ENCODE measurements around the gene HAUS1. TPM values are rescaled to one million over a fixed set of nuclear protein-coding genes. Genes with fewer than 3 reads are reported as not detected.
A peak's percentile ranks its signal among the peaks of the same experiment; 100 is the strongest.
"Not testable (repeated sequence)": the region's sequence is repeated elsewhere in the genome, so short reads cannot be mapped to it uniquely, and the experiment has no call there.

The HAUS1 gene
- total RNA-seq, 1 experiment from 2014 or later, result 97.4 TPM

- H3K9me3 ChIP-seq (replicated peaks), result no peaks in the 10 kb centered on the region
- no peak overlapping the region for H3K4me3 ChIP-seq
- no peaks in the 10 kb centered on the region for H3K36me3 ChIP-seq
- DNase-seq (ENCODE audit: low read depth in 1 of 2, low spot score in 2 of 2), result peak; percentile 73 to 89
- peaks cover 86% of the 10 kb centered on the region for H3K4me1 ChIP-seq (replicated peaks)
- no peaks in the 10 kb centered on the region for H3K27me3 ChIP-seq (replicated peaks)
- peak overlapping the region; percentile 76 for H3K27ac ChIP-seq
These were observed 51.5 kb downstream of the HAUS1 start for GRCh38 chr18:46155641-46156051.

GRCh38 chr18:46156124-46156745 lies 52.0 kb downstream of the HAUS1 start:
- H3K4me1 ChIP-seq (replicated peaks), result peaks cover 89% of the 10 kb centered on the region
- H3K27me3 ChIP-seq (replicated peaks), result no peaks in the 10 kb centered on the region
- DNase-seq (ENCODE audit: low read depth in 1 of 2, low spot score in 2 of 2), result no peak
- H3K9me3 ChIP-seq (replicated peaks), result no peaks in the 10 kb centered on the region
- peak overlapping the region; percentile 76 for H3K27ac ChIP-seq
- no peak overlapping the region for H3K4me3 ChIP-seq
- no peaks in the 10 kb centered on the region for H3K36me3 ChIP-seq

- peak overlapping the region; percentile 76 for H3K27ac ChIP-seq
- H3K4me1 ChIP-seq (replicated peaks), result peaks cover 87% of the 10 kb centered on the region
- no peaks in the 10 kb centered on the region for H3K9me3 ChIP-seq (replicated peaks)
- no peaks in the 10 kb centered on the region for H3K27me3 ChIP-seq (replicated peaks)
- H3K36me3 ChIP-seq, result no peaks in the 10 kb centered on the region
- DNase-seq (ENCODE audit: low read depth in 1 of 2, low spot score in 2 of 2), result no peak
- no peak overlapping the region for H3K4me3 ChIP-seq
These were observed 52.7 kb downstream of the HAUS1 start for GRCh38 chr18:46156843-46157242.

- no peak overlapping the region for H3K4me3 ChIP-seq
- peak; percentile 73 to 89 for DNase-seq (ENCODE audit: low read depth in 1 of 2, low spot score in 2 of 2)
- no peaks in the 10 kb centered on the region for H3K36me3 ChIP-seq
- peaks cover 70% of the 10 kb centered on the region for H3K4me1 ChIP-seq (replicated peaks)
- H3K27ac ChIP-seq, result peak overlapping the region; percentile 75
- no peaks in the 10 kb centered on the region for H3K27me3 ChIP-seq (replicated peaks)
- no peaks in the 10 kb centered on the region for H3K9me3 ChIP-seq (replicated peaks)
These were observed 54.3 kb downstream of the HAUS1 start for GRCh38 chr18:46158499-46158898.

- DNase-seq (ENCODE audit: low read depth in 1 of 2, low spot score in 2 of 2), result peak; percentile 75 to 84
- no peaks in the 10 kb centered on the region for H3K36me3 ChIP-seq
- no peak overlapping the region for H3K4me3 ChIP-seq
- H3K9me3 ChIP-seq (replicated peaks), result no peaks in the 10 kb centered on the region
- H3K27me3 ChIP-seq (replicated peaks), result no peaks in the 10 kb centered on the region
- H3K4me1 ChIP-seq (replicated peaks), result peaks cover 53% of the 10 kb centered on the region
- H3K27ac ChIP-seq, result peak overlapping the region; percentile 75
These were observed 56.0 kb downstream of the HAUS1 start for GRCh38 chr18:46160050-46160798.

- H3K9me3 ChIP-seq (replicated peaks); DNase-seq (ENCODE audit: low read depth in 1 of 2, low spot score in 2 of 2); H3K36me3 ChIP-seq; H3K27me3 ChIP-seq (replicated peaks); H3K4me3 ChIP-seq: not testable (repeated sequence)
- peak overlapping the region; percentile 75; the same call in 1 of the 2 replicates for H3K27ac ChIP-seq
- H3K4me1 ChIP-seq (replicated peaks), result peaks cover 47% of the 10 kb centered on the region
These were observed 56.7 kb downstream of the HAUS1 start for GRCh38 chr18:46160840-46161239.

- Histone ChIP-seq H3K27me3 (replicated peaks) (no peaks in the 10 kb centered on the region), H3K36me3 (no peaks in the 10 kb centered on the region), H3K27ac (no peak overlapping the region), H3K9me3 (replicated peaks) (no peaks in the 10 kb centered on the region), H3K4me3 (no peak overlapping the region), H3K4me1 (replicated peaks) (peaks cover 37% of the 10 kb centered on the region)
- no peak for DNase-seq (ENCODE audit: low read depth in 1 of 2, low spot score in 2 of 2)
These were observed 57.7 kb downstream of the HAUS1 start for GRCh38 chr18:46161703-46162396.

GRCh38 chr18:46163091-46163490 lies 58.9 kb downstream of the HAUS1 start:
- H3K36me3 ChIP-seq, result no peaks in the 10 kb centered on the region
- no peaks in the 10 kb centered on the region for H3K9me3 ChIP-seq (replicated peaks)
- no peak overlapping the region for H3K27ac ChIP-seq
- no peak for DNase-seq (ENCODE audit: low read depth in 1 of 2, low spot score in 2 of 2)
- H3K27me3 ChIP-seq (replicated peaks), result no peaks in the 10 kb centered on the region
- peaks cover 27% of the 10 kb centered on the region for H3K4me1 ChIP-seq (replicated peaks)
- no peak overlapping the region for H3K4me3 ChIP-seq

- no peaks in the 10 kb centered on the region for H3K27me3 ChIP-seq (replicated peaks)
These were observed 59.8 kb downstream of the HAUS1 start for GRCh38 chr18:46163941-46164499.

GRCh38 chr18:46164502-46164901 lies 60.3 kb downstream of the HAUS1 start:
- not testable (repeated sequence) for H3K36me3 ChIP-seq; H3K4me3 ChIP-seq; H3K27ac ChIP-seq; H3K27me3 ChIP-seq (replicated peaks); H3K9me3 ChIP-seq (replicated peaks); DNase-seq (ENCODE audit: low read depth in 1 of 2, low spot score in 2 of 2)
- peaks cover 20% of the 10 kb centered on the region for H3K4me1 ChIP-seq (replicated peaks)

More at GRCh38 chr18:46163941-46164499, 59.8 kb downstream of the HAUS1 start:
- Histone ChIP-seq H3K27ac (no peak overlapping the region), H3K4me1 (replicated peaks) (peaks cover 19% of the 10 kb centered on the region), H3K36me3 (no peaks in the 10 kb centered on the region), H3K9me3 (replicated peaks) (no peaks in the 10 kb centered on the region), H3K4me3 (no peak overlapping the region)
- no peak for DNase-seq (ENCODE audit: low read depth in 1 of 2, low spot score in 2 of 2)

GRCh38 chr18:46164920-46165319 lies 60.7 kb downstream of the HAUS1 start:
- Histone ChIP-seq H3K27me3 (replicated peaks) (no peaks in the 10 kb centered on the region), H3K9me3 (replicated peaks) (no peaks in the 10 kb centered on the region), H3K36me3 (no peaks in the 10 kb centered on the region), H3K27ac (no peak overlapping the region), H3K4me1 (replicated peaks) (peaks cover 21% of the 10 kb centered on the region), H3K4me3 (no peak overlapping the region)
- DNase-seq (ENCODE audit: low read depth in 1 of 2, low spot score in 2 of 2), result no peak

GRCh38 chr18:46166261-46166970 lies 62.2 kb downstream of the HAUS1 start:
- Histone ChIP-seq H3K4me1 (replicated peaks) (peaks cover 12% of the 10 kb centered on the region), H3K4me3 (no peak overlapping the region), H3K36me3 (no peaks in the 10 kb centered on the region), H3K27me3 (replicated peaks) (no peaks in the 10 kb centered on the region), H3K9me3 (replicated peaks) (no peaks in the 10 kb centered on the region), H3K27ac (no peak overlapping the region)
- no peak for DNase-seq (ENCODE audit: low read depth in 1 of 2, low spot score in 2 of 2)

- H3K4me3 ChIP-seq, result no peak overlapping the region
- H3K9me3 ChIP-seq (replicated peaks), result no peaks in the 10 kb centered on the region
- H3K27ac ChIP-seq, result no peak overlapping the region
- no peaks in the 10 kb centered on the region for H3K36me3 ChIP-seq
- H3K27me3 ChIP-seq (replicated peaks), result no peaks in the 10 kb centered on the region
- no peak for DNase-seq (ENCODE audit: low read depth in 1 of 2, low spot score in 2 of 2)
- peaks cover 12% of the 10 kb centered on the region for H3K4me1 ChIP-seq (replicated peaks)
These were observed 63.8 kb downstream of the HAUS1 start for GRCh38 chr18:46167971-46168370.
